GM19238 (cell line): ENCODE results near the gene MTREX.

ENCODE experiments used
- DNase-seq: peaks from one replicate; pipeline ENCODE4 v3.0.0; 2011; ENCODE audit warnings: low spot score; ENCODE audit not compliant: insufficient read length

The MTREX gene

GRCh38 chr5:55324815-55325418, 17.1 kb downstream of the MTREX start:
- no peak for DNase-seq

- no peak for DNase-seq
Observed at GRCh38 chr5:55325621-55326020, 17.8 kb downstream of the MTREX start.

- DNase-seq: no peak
Observed at GRCh38 chr5:55327281-55327680, 19.5 kb downstream of the MTREX start.

- DNase-seq: no peak
Observed at GRCh38 chr5:55331321-55331720, 23.5 kb downstream of the MTREX start.

- no peak for DNase-seq
Observed at GRCh38 chr5:55333017-55333416, 25.2 kb downstream of the MTREX start.

- no peak for DNase-seq
Observed at GRCh38 chr5:55333811-55334210, 26.0 kb downstream of the MTREX start.

GRCh38 chr5:55338092-55338613, 30.4 kb downstream of the MTREX start:
- DNase-seq: no peak

GRCh38 chr5:55338810-55339243, 31.0 kb downstream of the MTREX start:
- DNase-seq: no peak

- no peak for DNase-seq
Observed at GRCh38 chr5:55343107-55343506, 35.3 kb downstream of the MTREX start.

- no peak for DNase-seq
Observed at GRCh38 chr5:55343609-55344008, 35.8 kb downstream of the MTREX start.

GRCh38 chr5:55344392-55344992, 36.7 kb downstream of the MTREX start:
- no peak for DNase-seq

- DNase-seq: no peak
Observed at GRCh38 chr5:55345327-55345726, 37.5 kb downstream of the MTREX start.

GRCh38 chr5:55347786-55348185, 40.0 kb downstream of the MTREX start:
- DNase-seq: no peak

GRCh38 chr5:55350754-55351153, 43.0 kb downstream of the MTREX start:
- no peak for DNase-seq

GRCh38 chr5:55356896-55357295, 49.1 kb downstream of the MTREX start:
- no peak for DNase-seq

- DNase-seq: no peak
Observed at GRCh38 chr5:55360190-55360589, 52.4 kb downstream of the MTREX start.

- no peak for DNase-seq
Observed at GRCh38 chr5:55363856-55364255, 56.1 kb downstream of the MTREX start.

GRCh38 chr5:55364537-55365055, 56.8 kb downstream of the MTREX start:
- no peak for DNase-seq

- DNase-seq: no peak
Observed at GRCh38 chr5:55370291-55370925, 62.6 kb downstream of the MTREX start.

GRCh38 chr5:55371145-55371544, 63.4 kb downstream of the MTREX start:
- DNase-seq: no peak

- DNase-seq: no peak
Observed at GRCh38 chr5:55372130-55372925, 64.5 kb downstream of the MTREX start.

GRCh38 chr5:55377810-55378209, 70.0 kb downstream of the MTREX start:
- no peak for DNase-seq
